GM23338 (cell line): ENCODE measurements around the gene SRSF8. TPM values are rescaled to one million over a fixed set of nuclear protein-coding genes. Genes with fewer than 3 reads are reported as not detected.

ENCODE experiments used
- ATAC-seq: fragments of 200-7000 bp; cut with Tn5 transposase; 3 replicates; pipeline ENCODE4 v1.9.1; 2020
- DNase-seq: peaks from one replicate; pipeline ENCODE4 v3.0.0-alpha.2; 2015; ENCODE audit warnings: low spot score
- H2AFZ ChIP-seq: fragments of 200-600 bp; sonication (generic); 2 replicates; pipeline ENCODE4 v1.8.0; 2016; ENCODE audit warnings: antibody characterized with exemption, mild to moderate bottlenecking, moderate library complexity
- H3F3A ChIP-seq: fragments of 200-600 bp; sonication (generic); replicated peaks from 2 replicates; pipeline ENCODE4 v1.8.0; 2017; ENCODE audit warnings: antibody characterized with exemption, mixed run types, low read depth
- H3K27ac ChIP-seq: fragments of 200-600 bp; sonication (generic); 2 replicates; pipeline ENCODE4 v1.6.1; 2016; ENCODE audit warnings: low read depth
- H3K27me3 ChIP-seq: fragments of 200-600 bp; sonication (generic); 2 replicates; pipeline ENCODE4 v1.8.0; 2016; ENCODE audit warnings: mild to moderate bottlenecking, mixed run types, moderate library complexity; ENCODE audit not compliant: insufficient read depth
- H3K36me3 ChIP-seq: fragments of 200-600 bp; sonication (generic); 2 replicates; pipeline ENCODE4 v1.8.0; 2016; ENCODE audit warnings: mild to moderate bottlenecking; ENCODE audit not compliant: insufficient read depth
- H3K4me1 ChIP-seq: fragments of 200-600 bp; sonication (generic); 2 replicates; pipeline ENCODE4 v1.8.0; 2016; ENCODE audit warnings: mild to moderate bottlenecking, moderate library complexity; ENCODE audit not compliant: insufficient read depth
- H3K4me2 ChIP-seq: fragments of 200-600 bp; sonication (generic); 2 replicates; pipeline ENCODE4 v1.7.1; 2017; ENCODE audit warnings: mixed run types
- H3K4me3 ChIP-seq: fragments of 200-600 bp; sonication (generic); 2 replicates; pipeline ENCODE4 v1.6.1; 2016; ENCODE audit warnings: mixed run types
- H3K79me2 ChIP-seq: fragments of 200-600 bp; sonication (generic); replicated peaks from 2 replicates; pipeline ENCODE4 v1.8.0; 2017; ENCODE audit warnings: mild to moderate bottlenecking; ENCODE audit not compliant: insufficient read depth
- H3K9me2 ChIP-seq: fragments of 200-600 bp; sonication (generic); 2 replicates; pipeline ENCODE4 v1.8.0; 2017; ENCODE audit not compliant: insufficient read depth
- H4K20me1 ChIP-seq: fragments of 200-600 bp; sonication (generic); replicated peaks from 2 replicates; pipeline ENCODE4 v1.8.0; 2017; ENCODE audit warnings: mild to moderate bottlenecking; ENCODE audit not compliant: insufficient read depth
- H3K27ac Mint-ChIP-seq: 2 replicates; pipeline ENCODE4 v1.8.0; 2020; ENCODE audit warnings: inconsistent platforms, mild to moderate bottlenecking, moderate library complexity, mixed read lengths
- H3K27me3 Mint-ChIP-seq: 3 replicates; pipeline ENCODE4 v1.8.0; 2022; ENCODE audit warnings: low read depth, mild to moderate bottlenecking, moderate library complexity, mixed read lengths, inconsistent platforms; ENCODE audit not compliant: insufficient read depth, poor library complexity
- H3K36me3 Mint-ChIP-seq: 3 replicates; pipeline ENCODE4 v1.8.0; 2021; ENCODE audit warnings: low read depth, mild to moderate bottlenecking, inconsistent platforms, moderate library complexity, mixed read lengths
- H3K4me1 Mint-ChIP-seq: 3 replicates; pipeline ENCODE4 v1.8.0; 2020; ENCODE audit warnings: mild to moderate bottlenecking, inconsistent platforms, mixed read lengths
- H3K4me3 Mint-ChIP-seq: 3 replicates; pipeline ENCODE4 v1.8.0; 2021; ENCODE audit warnings: moderate library complexity, mild to moderate bottlenecking, inconsistent platforms, mixed read lengths
- H3K9me3 Mint-ChIP-seq: 3 replicates; pipeline ENCODE4 v1.8.0; 2020; ENCODE audit warnings: moderate library complexity, mild to moderate bottlenecking, inconsistent platforms, mixed read lengths
- JUNB ChIP-seq: IDR thresholded peaks from one replicate; pipeline ENCODE4 v1.6.1; 2016; ENCODE audit warnings: antibody characterized with exemption; ENCODE audit not compliant: unreplicated experiment
- polyA plus RNA-seq: library from polyadenylated mRNA; unstranded; fragments of >200 nt; fragmentation: Nextera tagmentation; extraction: Ambion mirVana; gene quantifications from 2 replicates; pipeline ENCODE4 v1.2.1, GENCODE V29; 2016
- total RNA-seq: library from RNA; depleted of rRNA; stranded (reverse); fragments of >200 nt; shearing (Covaris generic); gene quantifications from 2 replicates; pipeline ENCODE4 v1.2.3, GENCODE V29; 2014
- TF ChIP-seq, protein P1 (sequence below): IDR thresholded peaks from one replicate; pipeline ENCODE4 v1.6.1; 2018; ENCODE audit warnings: antibody characterized with exemption; ENCODE audit not compliant: unreplicated experiment
- TF ChIP-seq, protein P2 (sequence below): IDR thresholded peaks from 2 replicates; pipeline ENCODE4 v1.6.1; 2016; ENCODE audit warnings: antibody characterized with exemption
- TF ChIP-seq, protein P3 (sequence below): fragments of 250-450 bp; sonication (Bioruptor Pico); IDR thresholded peaks from 2 replicates; pipeline ENCODE4 v1.5.0; 2020; ENCODE audit warnings: mild to moderate bottlenecking, moderate library complexity

The SRSF8 gene
- total and polyA plus RNA-seq, 2 experiments from 2014 or later, result 12.6 to 19.9 TPM

GRCh38 chr11:95081412-95081811 lies 14.7 kb downstream of the SRSF8 start:
- no peak for TF ChIP-seq JUNB
- TF ChIP-seq, protein P1, sequence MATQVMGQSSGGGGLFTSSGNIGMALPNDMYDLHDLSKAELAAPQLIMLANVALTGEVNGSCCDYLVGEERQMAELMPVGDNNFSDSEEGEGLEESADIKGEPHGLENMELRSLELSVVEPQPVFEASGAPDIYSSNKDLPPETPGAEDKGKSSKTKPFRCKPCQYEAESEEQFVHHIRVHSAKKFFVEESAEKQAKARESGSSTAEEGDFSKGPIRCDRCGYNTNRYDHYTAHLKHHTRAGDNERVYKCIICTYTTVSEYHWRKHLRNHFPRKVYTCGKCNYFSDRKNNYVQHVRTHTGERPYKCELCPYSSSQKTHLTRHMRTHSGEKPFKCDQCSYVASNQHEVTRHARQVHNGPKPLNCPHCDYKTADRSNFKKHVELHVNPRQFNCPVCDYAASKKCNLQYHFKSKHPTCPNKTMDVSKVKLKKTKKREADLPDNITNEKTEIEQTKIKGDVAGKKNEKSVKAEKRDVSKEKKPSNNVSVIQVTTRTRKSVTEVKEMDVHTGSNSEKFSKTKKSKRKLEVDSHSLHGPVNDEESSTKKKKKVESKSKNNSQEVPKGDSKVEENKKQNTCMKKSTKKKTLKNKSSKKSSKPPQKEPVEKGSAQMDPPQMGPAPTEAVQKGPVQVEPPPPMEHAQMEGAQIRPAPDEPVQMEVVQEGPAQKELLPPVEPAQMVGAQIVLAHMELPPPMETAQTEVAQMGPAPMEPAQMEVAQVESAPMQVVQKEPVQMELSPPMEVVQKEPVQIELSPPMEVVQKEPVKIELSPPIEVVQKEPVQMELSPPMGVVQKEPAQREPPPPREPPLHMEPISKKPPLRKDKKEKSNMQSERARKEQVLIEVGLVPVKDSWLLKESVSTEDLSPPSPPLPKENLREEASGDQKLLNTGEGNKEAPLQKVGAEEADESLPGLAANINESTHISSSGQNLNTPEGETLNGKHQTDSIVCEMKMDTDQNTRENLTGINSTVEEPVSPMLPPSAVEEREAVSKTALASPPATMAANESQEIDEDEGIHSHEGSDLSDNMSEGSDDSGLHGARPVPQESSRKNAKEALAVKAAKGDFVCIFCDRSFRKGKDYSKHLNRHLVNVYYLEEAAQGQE, result no peak
- TF ChIP-seq, protein P2, sequence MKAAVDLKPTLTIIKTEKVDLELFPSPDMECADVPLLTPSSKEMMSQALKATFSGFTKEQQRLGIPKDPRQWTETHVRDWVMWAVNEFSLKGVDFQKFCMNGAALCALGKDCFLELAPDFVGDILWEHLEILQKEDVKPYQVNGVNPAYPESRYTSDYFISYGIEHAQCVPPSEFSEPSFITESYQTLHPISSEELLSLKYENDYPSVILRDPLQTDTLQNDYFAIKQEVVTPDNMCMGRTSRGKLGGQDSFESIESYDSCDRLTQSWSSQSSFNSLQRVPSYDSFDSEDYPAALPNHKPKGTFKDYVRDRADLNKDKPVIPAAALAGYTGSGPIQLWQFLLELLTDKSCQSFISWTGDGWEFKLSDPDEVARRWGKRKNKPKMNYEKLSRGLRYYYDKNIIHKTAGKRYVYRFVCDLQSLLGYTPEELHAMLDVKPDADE, result no peak
- TF ChIP-seq, protein P3, sequence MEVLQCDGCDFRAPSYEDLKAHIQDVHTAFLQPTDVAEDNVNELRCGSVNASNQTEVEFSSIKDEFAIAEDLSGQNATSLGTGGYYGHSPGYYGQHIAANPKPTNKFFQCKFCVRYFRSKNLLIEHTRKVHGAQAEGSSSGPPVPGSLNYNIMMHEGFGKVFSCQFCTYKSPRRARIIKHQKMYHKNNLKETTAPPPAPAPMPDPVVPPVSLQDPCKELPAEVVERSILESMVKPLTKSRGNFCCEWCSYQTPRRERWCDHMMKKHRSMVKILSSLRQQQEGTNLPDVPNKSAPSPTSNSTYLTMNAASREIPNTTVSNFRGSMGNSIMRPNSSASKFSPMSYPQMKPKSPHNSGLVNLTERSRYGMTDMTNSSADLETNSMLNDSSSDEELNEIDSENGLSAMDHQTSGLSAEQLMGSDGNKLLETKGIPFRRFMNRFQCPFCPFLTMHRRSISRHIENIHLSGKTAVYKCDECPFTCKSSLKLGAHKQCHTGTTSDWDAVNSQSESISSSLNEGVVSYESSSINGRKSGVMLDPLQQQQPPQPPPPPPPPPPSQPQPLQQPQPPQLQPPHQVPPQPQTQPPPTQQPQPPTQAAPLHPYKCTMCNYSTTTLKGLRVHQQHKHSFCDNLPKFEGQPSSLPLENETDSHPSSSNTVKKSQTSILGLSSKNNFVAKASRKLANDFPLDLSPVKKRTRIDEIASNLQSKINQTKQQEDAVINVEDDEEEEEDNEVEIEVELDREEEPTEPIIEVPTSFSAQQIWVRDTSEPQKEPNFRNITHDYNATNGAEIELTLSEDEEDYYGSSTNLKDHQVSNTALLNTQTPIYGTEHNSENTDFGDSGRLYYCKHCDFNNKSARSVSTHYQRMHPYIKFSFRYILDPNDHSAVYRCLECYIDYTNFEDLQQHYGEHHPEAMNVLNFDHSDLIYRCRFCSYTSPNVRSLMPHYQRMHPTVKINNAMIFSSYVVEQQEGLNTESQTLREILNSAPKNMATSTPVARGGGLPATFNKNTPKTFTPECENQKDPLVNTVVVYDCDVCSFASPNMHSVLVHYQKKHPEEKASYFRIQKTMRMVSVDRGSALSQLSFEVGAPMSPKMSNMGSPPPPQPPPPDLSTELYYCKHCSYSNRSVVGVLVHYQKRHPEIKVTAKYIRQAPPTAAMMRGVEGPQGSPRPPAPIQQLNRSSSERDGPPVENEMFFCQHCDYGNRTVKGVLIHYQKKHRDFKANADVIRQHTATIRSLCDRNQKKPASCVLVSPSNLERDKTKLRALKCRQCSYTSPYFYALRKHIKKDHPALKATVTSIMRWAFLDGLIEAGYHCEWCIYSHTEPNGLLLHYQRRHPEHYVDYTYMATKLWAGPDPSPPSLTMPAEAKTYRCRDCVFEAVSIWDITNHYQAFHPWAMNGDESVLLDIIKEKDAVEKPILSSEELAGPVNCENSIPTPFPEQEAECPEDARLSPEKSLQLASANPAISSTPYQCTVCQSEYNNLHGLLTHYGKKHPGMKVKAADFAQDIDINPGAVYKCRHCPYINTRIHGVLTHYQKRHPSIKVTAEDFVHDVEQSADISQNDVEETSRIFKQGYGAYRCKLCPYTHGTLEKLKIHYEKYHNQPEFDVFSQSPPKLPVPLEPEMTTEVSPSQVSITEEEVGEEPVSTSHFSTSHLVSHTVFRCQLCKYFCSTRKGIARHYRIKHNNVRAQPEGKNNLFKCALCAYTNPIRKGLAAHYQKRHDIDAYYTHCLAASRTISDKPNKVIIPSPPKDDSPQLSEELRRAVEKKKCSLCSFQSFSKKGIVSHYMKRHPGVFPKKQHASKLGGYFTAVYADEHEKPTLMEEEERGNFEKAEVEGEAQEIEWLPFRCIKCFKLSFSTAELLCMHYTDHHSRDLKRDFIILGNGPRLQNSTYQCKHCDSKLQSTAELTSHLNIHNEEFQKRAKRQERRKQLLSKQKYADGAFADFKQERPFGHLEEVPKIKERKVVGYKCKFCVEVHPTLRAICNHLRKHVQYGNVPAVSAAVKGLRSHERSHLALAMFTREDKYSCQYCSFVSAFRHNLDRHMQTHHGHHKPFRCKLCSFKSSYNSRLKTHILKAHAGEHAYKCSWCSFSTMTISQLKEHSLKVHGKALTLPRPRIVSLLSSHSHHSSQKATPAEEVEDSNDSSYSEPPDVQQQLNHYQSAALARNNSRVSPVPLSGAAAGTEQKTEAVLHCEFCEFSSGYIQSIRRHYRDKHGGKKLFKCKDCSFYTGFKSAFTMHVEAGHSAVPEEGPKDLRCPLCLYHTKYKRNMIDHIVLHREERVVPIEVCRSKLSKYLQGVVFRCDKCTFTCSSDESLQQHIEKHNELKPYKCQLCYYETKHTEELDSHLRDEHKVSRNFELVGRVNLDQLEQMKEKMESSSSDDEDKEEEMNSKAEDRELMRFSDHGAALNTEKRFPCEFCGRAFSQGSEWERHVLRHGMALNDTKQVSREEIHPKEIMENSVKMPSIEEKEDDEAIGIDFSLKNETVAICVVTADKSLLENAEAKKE, result no peak
- no peak overlapping the region for H3K4me3 Mint-ChIP-seq
- no peaks in the 10 kb centered on the region for H3K36me3 Mint-ChIP-seq
- no peaks in the 10 kb centered on the region for H3K79me2 ChIP-seq
- no peaks in the 10 kb centered on the region for H3K27me3 Mint-ChIP-seq
- peak overlapping the region; percentile 49; the same call in 1 of the 2 replicates for H3K4me2 ChIP-seq
- no peak overlapping the region for H3K4me3 ChIP-seq
- ATAC-seq (no peak), DNase-seq (peak; percentile 24)
- no peak overlapping the region for H3K27ac ChIP-seq
- H3K27me3 ChIP-seq, result no peaks in the 10 kb centered on the region
- no peaks in the 10 kb centered on the region for H3K9me2 ChIP-seq
- H3K4me1 ChIP-seq, result peaks cover 12% of the 10 kb centered on the region
- H3K9me3 Mint-ChIP-seq, result no peaks in the 10 kb centered on the region
- H3K4me1 Mint-ChIP-seq, result peaks cover 12% of the 10 kb centered on the region; the same call in 2 of the 3 replicates
- 0 out of 2 replicates have a peak overlapping the region, but pooled peaks have one; percentile 41 for H3K27ac Mint-ChIP-seq
- no peaks in the 10 kb centered on the region for H3K36me3 ChIP-seq
- H3F3A ChIP-seq, result no peaks in the 10 kb centered on the region
- peak overlapping the region; percentile 94 for H2AFZ ChIP-seq
- H4K20me1 ChIP-seq, result no peaks in the 10 kb centered on the region
